Activated naive CD8-positive, alpha-beta T cell treated with anti-CD3 and anti-CD28 coated beads, Interleukin-2, amount 50 U/mL, for 24 hours (primary cell): ENCODE results near the gene SGCD.

ENCODE experiments used
- ATAC-seq: fragments of 150-1000 bp; cut with Tn5 transposase; one replicate; pipeline ENCODE4 v1.10.0; 2021
- DNase-seq: peaks from one replicate; pipeline ENCODE4 v3.0.0; 2021
- H3K27ac Mint-ChIP-seq: one replicate; pipeline ENCODE4 v1.8.0; 2021; ENCODE audit warnings: mild to moderate bottlenecking, mixed read lengths
- H3K27me3 Mint-ChIP-seq: one replicate; pipeline ENCODE4 v1.8.0; 2021; ENCODE audit warnings: mixed read lengths
- H3K36me3 Mint-ChIP-seq: one replicate; pipeline ENCODE4 v1.8.0; 2021; ENCODE audit warnings: low read depth, mixed read lengths
- H3K4me1 Mint-ChIP-seq: one replicate; pipeline ENCODE4 v1.8.0; 2021; ENCODE audit warnings: mixed read lengths
- H3K4me3 Mint-ChIP-seq: one replicate; pipeline ENCODE4 v1.8.0; 2021; ENCODE audit warnings: mild to moderate bottlenecking, moderate library complexity, mixed read lengths
- H3K9me3 Mint-ChIP-seq: one replicate; pipeline ENCODE4 v1.8.0; 2021; ENCODE audit warnings: mixed read lengths

The SGCD gene

DNA sequence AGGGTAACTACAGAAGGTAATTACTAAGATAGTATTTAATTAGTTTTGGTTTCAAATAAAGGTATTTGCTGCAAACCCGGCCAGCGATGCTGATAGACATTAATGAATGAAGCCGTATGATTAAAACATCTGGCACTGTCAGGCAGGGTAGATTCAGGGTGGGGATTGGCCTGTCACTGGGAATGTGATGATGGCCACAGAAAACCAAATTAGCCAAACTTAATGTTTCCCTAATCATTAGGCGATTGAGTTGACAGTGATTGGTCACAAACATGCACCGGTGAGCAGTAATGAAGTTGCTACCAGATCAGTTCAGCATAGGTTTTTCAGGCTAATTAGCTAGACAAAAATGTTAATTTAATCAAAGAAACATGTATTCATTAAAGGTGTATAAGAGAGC lies 107.5 kb downstream of the SGCD start:
- Mint-ChIP-seq H3K27ac (no peak overlapping the region), H3K4me1 (no peaks in the 10 kb centered on the region), H3K36me3 (no peaks in the 10 kb centered on the region), H3K4me3 (no peak overlapping the region), H3K27me3 (peaks cover 10% of the 10 kb centered on the region), H3K9me3 (no peaks in the 10 kb centered on the region)
- ATAC-seq (no peak), DNase-seq (no peak)

DNA sequence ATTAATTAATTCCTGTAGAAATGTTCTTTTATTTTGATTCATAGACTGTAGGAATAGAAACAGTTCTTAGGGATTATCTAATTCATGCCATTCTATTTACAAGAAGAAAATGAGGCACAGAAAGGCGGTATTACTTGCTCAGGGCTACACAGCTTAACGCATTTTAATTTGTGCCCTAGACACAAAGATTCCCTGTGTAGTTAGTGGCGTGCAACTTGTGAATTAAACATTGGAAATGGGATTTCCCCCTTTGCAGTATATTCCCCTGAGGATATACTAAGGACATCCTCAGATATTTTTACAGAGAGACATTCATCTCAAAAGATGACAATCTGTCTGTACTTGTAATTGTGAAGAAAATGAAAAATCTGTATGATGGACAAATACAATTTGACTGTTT lies 108.1 kb downstream of the SGCD start:
- H3K27ac Mint-ChIP-seq: no peak overlapping the region

DNA sequence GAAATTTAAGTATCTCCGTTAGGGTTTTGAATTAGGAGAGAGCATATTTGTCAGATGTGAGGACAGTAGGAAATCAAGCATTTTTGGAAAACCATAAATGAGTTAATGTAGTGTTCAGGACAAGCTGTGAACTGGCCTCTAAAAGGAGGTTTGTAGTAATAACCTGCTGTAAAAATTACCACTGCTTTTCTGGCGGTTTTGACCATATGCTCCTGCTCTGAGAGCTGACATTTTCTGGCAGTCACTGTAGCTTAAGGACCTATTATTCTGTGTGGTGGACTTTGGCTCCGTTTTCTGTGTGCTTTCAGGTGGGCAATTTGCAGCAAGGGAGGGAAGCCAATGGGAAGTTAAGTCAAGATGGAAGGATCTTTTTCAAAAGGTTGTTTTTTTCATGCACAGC lies 111.1 kb downstream of the SGCD start:
- ATAC-seq: no peak
- Mint-ChIP-seq H3K27ac (no peak overlapping the region), H3K4me1 (no peaks in the 10 kb centered on the region)

More for the DNA sequence above, 108.1 kb downstream of the SGCD start:
- H3K4me3 Mint-ChIP-seq: no peak overlapping the region
- ATAC-seq (no peak), DNase-seq (no peak)
- H3K27me3 Mint-ChIP-seq: peaks cover 13% of the 10 kb centered on the region
- no peaks in the 10 kb centered on the region for H3K9me3 Mint-ChIP-seq
- no peaks in the 10 kb centered on the region for H3K4me1 Mint-ChIP-seq
- H3K36me3 Mint-ChIP-seq: no peaks in the 10 kb centered on the region

DNA sequence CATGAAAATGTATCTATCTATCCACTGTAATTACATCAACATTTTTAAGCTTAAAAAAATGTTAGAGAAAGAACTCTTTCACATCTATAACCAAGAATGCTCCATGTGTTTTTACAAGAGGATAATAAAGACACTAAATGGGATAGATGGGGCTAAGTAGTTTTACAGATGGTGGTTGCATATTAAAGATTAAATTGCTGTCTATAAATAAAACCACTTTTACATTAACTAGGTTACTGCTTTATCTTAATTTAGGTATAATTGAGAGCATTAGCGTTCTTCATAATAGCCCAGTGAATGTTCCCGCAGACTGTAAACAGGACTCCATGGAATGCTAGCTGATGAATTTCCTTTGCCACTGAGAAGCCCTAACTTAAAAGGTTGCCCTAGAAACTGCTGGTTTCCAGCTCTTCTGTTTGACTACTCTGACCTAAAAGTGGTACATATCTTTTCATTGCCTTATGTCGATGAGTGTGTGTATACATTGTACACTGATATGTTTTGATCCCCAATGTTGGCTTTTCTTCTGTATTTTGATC lies 117.9 kb downstream of the SGCD start:
- no peaks in the 10 kb centered on the region for H3K9me3 Mint-ChIP-seq
- DNase-seq (no peak), ATAC-seq (no peak)
- H3K36me3 Mint-ChIP-seq: no peaks in the 10 kb centered on the region
- no peak overlapping the region for H3K4me3 Mint-ChIP-seq
- no peaks in the 10 kb centered on the region for H3K4me1 Mint-ChIP-seq
- H3K27ac Mint-ChIP-seq: no peak overlapping the region
- H3K27me3 Mint-ChIP-seq: peaks cover 33% of the 10 kb centered on the region

More for the DNA sequence above, 111.1 kb downstream of the SGCD start:
- Mint-ChIP-seq H3K4me3 (no peak overlapping the region), H3K36me3 (no peaks in the 10 kb centered on the region), H3K9me3 (no peaks in the 10 kb centered on the region), H3K27me3 (peaks cover 3% of the 10 kb centered on the region)
- no peak for DNase-seq

DNA sequence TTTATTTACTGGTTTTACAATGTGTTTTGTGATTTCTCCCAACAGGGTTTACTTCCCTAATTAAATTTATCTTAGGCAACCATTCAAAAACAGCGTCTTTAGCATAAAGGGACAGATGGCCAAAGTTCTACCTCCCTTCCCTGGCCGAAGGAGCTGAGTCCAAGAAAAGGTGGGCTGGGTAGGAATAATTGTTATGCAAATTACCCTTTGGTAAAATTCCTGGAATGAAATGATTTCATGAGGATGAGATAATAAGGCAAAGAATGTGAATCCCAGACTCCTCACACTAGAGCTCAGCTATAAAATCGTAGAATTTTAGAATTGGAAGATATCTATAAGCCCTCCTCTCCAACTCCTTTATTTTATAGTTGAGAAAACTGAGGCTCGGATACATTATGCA lies 119.6 kb downstream of the SGCD start:
- Mint-ChIP-seq H3K27me3 (peaks cover 31% of the 10 kb centered on the region), H3K4me1 (no peaks in the 10 kb centered on the region), H3K36me3 (no peaks in the 10 kb centered on the region), H3K27ac (no peak overlapping the region), H3K4me3 (no peak overlapping the region), H3K9me3 (no peaks in the 10 kb centered on the region)
- DNase-seq (no peak), ATAC-seq (no peak)

DNA sequence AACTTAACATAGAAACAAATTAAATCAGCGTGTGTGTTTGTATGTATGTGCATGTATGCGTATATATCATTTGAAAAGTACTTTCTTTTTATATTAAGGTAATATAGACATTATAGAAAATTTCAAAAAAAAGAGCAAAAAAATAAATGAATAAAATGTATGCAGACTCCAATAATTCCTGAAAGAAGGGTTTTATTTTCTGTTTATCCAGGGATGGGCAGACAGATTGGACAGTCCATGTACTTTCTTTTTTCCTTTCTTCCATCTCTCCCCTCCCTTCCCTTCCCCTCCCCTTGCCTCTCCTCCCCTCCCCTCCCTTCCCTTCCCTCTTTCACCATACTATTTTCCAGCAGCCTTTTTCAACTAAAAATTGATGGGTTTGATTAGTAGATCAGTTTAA lies 123.8 kb downstream of the SGCD start:
- Mint-ChIP-seq H3K9me3 (no peaks in the 10 kb centered on the region), H3K27me3 (peaks cover 20% of the 10 kb centered on the region), H3K4me3 (no peak overlapping the region), H3K27ac (no peak overlapping the region), H3K4me1 (no peaks in the 10 kb centered on the region), H3K36me3 (no peaks in the 10 kb centered on the region)
- DNase-seq (no peak), ATAC-seq (no peak)

DNA sequence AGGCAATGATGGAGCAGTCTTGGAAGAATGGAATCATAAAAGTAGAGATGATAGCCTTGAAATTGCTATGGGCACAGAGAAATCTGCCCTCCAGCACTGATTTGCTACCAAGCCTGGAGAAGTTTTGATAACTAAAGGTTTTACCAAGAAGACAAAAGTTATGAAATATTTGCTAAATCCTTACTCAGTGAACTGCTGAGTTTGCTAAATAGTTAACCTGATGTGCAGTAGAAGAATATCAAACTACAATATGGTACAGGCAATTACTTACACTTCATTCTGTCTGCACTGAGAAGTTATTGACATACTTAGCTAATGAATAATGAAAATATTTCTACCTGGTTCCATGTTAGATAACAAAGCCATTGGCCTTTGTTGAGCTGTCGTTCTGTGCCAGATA lies 124.5 kb downstream of the SGCD start:
- Mint-ChIP-seq H3K4me1 (no peaks in the 10 kb centered on the region), H3K27ac (no peak overlapping the region), H3K9me3 (no peaks in the 10 kb centered on the region), H3K4me3 (no peak overlapping the region), H3K27me3 (peaks cover 16% of the 10 kb centered on the region), H3K36me3 (no peaks in the 10 kb centered on the region)
- ATAC-seq (no peak), DNase-seq (no peak)

DNA sequence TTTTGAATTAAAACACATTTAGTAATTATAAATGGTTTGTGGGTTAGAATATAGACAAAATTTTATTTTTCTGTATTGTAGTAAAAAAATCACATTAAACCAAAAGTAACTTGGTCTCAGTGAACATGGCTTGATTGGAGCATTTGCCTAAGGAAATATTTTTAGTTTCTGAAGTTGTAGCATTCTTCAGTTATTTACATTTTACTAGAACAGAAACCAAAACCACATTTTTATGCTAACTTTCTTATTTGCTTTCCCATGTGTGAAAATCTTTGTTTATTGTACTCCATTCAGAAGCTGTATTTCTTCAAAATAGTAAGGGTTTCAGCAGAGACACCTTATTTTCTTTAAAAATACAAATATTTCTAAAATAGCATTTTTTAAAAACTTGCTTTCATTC lies 129.9 kb downstream of the SGCD start:
- Mint-ChIP-seq H3K27ac (no peak overlapping the region), H3K9me3 (no peaks in the 10 kb centered on the region), H3K27me3 (peaks cover 8% of the 10 kb centered on the region), H3K4me1 (no peaks in the 10 kb centered on the region), H3K36me3 (no peaks in the 10 kb centered on the region), H3K4me3 (no peak overlapping the region)
- no peak for DNase-seq
- no peak for ATAC-seq

DNA sequence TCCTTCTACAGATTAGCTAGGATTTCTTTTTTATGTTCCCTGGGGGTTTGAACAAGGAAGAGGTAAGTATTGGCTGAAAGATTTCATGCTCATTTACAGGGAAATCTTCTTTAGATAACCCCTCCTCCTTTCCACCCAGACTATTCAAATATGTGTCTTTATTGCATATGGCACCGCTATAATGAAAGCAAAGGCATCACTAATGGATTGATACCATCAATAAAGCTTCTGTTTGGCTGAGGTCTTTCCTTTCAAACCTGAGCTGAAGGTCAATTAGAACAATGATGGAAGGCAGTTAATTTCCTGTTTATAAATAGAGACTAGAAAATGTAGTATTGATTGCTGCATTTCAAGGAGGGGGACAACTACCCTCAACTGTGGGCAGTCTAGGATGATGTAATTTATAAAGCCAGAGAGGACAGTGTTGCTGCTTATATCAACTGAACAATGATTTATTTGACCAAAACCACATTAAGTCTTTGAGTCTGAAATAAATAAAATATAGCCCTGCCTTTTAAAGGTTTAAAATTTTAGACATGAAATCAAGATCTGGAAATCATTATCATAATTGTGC lies 132.9 kb downstream of the SGCD start:
- Mint-ChIP-seq H3K4me1 (no peaks in the 10 kb centered on the region), H3K36me3 (no peaks in the 10 kb centered on the region), H3K27ac (no peak overlapping the region), H3K4me3 (no peak overlapping the region), H3K9me3 (no peaks in the 10 kb centered on the region), H3K27me3 (peaks cover 2% of the 10 kb centered on the region)
- DNase-seq (no peak), ATAC-seq (no peak)

DNA sequence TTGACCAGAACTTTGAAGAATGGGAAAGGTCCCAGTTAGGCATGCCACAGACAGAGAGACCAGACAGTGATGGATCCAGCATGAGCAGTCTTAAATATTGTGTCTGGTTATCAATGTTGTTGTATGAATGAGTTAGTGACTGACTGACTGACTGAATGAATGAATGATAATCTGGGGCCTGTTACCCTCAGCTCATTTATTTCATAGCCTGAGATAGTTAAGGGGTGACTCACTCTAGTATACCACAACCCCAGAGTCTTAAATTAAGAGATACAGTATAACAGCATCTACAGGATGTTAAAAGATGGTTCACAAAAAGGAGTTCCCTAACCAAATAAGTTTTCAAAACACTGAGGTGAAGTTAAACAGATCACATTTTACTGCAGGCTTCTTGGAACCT lies 133.5 kb downstream of the SGCD start:
- Mint-ChIP-seq H3K27me3 (peaks cover 2% of the 10 kb centered on the region), H3K27ac (no peak overlapping the region), H3K36me3 (no peaks in the 10 kb centered on the region), H3K9me3 (no peaks in the 10 kb centered on the region), H3K4me3 (no peak overlapping the region), H3K4me1 (no peaks in the 10 kb centered on the region)
- ATAC-seq (no peak), DNase-seq (no peak)

DNA sequence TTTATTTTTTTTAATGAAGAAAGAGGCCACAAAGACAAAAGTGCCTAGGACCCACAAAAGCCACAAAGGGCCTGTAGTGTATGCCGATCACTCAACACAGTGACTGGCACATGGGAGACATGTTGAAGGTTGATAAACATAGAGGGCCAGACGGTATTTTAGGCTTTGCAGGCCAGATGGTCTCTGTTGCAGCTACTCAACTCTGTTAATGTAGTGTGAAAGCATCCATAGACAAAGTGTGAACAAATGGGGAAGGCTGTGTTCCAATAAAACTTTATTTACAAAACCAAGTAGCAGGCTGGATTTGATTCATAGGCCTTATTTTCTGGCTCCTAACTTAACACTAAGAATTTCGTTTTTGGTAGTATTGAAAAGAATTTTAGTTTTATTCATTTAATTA lies 139.9 kb downstream of the SGCD start:
- DNase-seq (no peak), ATAC-seq (no peak)
- H3K9me3 Mint-ChIP-seq: no peaks in the 10 kb centered on the region
- peaks cover 2% of the 10 kb centered on the region for H3K27me3 Mint-ChIP-seq
- no peaks in the 10 kb centered on the region for H3K36me3 Mint-ChIP-seq
- no peak overlapping the region for H3K4me3 Mint-ChIP-seq
- H3K27ac Mint-ChIP-seq: no peak overlapping the region
- peaks cover 2% of the 10 kb centered on the region for H3K4me1 Mint-ChIP-seq

DNA sequence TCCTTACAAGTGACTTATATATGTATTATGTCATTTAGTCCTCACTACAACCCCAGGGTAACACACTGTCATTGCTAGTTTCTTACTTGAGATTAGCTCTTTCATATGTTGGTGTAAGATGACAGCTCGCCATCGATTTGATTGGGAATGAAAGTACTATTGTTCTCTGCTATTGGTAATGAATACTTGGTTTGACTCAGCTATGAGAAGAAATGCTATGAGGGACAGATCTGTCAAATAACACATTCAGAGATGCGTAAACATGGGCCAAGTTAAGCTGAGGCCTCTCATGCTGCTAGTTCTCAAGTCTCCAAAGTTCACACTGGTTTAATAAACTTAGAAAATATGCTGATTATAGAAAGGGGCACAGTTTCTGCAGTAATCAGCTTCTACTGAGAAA lies 142.7 kb downstream of the SGCD start:
- ATAC-seq (no peak), DNase-seq (no peak)
- H3K4me1 Mint-ChIP-seq: peaks cover 8% of the 10 kb centered on the region
- H3K27me3 Mint-ChIP-seq: peaks cover 4% of the 10 kb centered on the region
- H3K36me3 Mint-ChIP-seq: no peaks in the 10 kb centered on the region
- no peaks in the 10 kb centered on the region for H3K9me3 Mint-ChIP-seq
- H3K27ac Mint-ChIP-seq: no peak overlapping the region
- no peak overlapping the region for H3K4me3 Mint-ChIP-seq

DNA sequence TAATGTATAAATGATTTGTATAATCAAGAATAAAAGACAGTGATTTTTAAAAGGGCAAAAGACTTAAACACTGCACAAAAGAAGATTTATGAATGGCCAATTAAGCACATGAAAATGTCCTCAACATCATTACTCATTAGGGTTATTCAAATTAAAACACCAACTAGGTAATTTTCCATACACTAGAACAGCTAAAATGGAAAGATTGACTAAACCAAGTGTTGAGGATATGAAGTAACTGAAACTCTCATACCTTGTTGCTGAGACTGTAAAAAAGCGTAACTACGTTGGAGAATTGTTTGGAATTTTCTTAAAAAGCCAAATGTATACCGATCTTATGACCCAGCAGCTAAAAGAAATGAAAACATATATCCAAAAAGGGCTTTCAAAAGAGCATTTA lies 144.9 kb downstream of the SGCD start:
- ATAC-seq: no peak
- Mint-ChIP-seq H3K4me3 (no peak overlapping the region), H3K9me3 (no peaks in the 10 kb centered on the region), H3K27me3 (peaks cover 4% of the 10 kb centered on the region), H3K4me1 (peaks cover 8% of the 10 kb centered on the region), H3K27ac (no peak overlapping the region), H3K36me3 (no peaks in the 10 kb centered on the region)
- no peak for DNase-seq

DNA sequence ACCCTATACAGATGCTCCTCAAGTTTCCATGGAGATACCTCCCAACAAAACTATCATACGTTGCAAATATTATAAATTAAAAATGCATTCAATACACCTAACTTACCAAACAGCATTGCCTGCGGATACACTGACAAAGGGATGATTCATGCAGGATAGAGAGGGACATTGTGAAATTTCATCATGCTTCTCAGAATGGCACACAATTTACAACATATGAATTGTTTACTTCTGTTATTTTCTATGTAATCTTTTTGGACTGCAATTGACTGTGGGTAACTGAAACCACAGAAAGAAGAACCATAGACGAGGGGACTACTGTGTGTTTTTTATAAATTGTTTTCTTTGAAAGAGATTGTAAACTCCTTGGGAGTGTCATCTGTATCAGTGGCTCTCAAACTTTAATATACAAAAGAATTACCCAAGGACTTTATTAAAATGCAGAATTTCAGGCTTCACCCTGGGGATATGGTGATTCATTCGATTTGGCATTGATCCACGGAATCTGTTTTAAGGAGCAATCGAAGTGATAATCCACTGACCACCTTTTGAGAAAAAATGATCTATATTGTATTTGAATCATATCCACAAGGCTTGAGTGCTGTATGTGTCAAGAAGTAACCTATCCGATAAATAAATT lies 146.4 kb downstream of the SGCD start:
- no peak overlapping the region for H3K4me3 Mint-ChIP-seq
- DNase-seq: no peak
- H3K9me3 Mint-ChIP-seq: no peaks in the 10 kb centered on the region
- H3K36me3 Mint-ChIP-seq: no peaks in the 10 kb centered on the region
- no peak overlapping the region for H3K27ac Mint-ChIP-seq
- ATAC-seq: no peak
- H3K27me3 Mint-ChIP-seq: peaks cover 4% of the 10 kb centered on the region
- H3K4me1 Mint-ChIP-seq: peaks cover 8% of the 10 kb centered on the region

DNA sequence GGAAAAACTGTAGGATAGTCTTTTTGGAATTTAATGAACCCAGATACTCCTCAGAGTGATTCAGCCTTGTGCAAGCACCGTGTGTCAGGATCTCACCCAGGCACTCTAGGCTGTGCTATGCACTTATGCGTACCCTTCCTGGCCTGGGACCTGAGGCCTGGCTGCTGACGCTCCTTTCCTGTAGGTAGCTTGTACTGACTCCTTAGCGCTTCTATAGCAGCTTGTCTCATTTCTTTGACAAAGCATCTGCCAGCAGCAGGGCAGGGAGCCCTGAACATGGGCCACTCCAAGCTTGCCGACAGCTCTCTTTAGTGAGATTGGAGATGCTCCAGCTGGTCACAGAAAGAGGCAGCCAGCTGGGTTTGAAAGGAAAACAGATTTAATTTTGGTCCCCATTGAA lies 147.3 kb downstream of the SGCD start:
- no peak overlapping the region for H3K4me3 Mint-ChIP-seq
- H3K27me3 Mint-ChIP-seq: peaks cover 4% of the 10 kb centered on the region
- H3K9me3 Mint-ChIP-seq: no peaks in the 10 kb centered on the region
- DNase-seq: no peak
- no peak for ATAC-seq
- H3K36me3 Mint-ChIP-seq: no peaks in the 10 kb centered on the region
- no peak overlapping the region for H3K27ac Mint-ChIP-seq
- H3K4me1 Mint-ChIP-seq: peaks cover 8% of the 10 kb centered on the region
